PC-9 (cell line): ENCODE data around the gene SPTBN5.

Experiments
- EZH2 ChIP-seq: fragments of 200-600 bp; sonication (generic); IDR thresholded peaks from 2 replicates; pipeline ENCODE4 v1.8.0; 2017; ENCODE audit warnings: antibody characterized with exemption, low read depth
- TF ChIP-seq, protein P1 (sequence below): fragments of 200-600 bp; sonication (generic); conservative IDR thresholded peaks from 2 replicates; pipeline ENCODE4 v1.6.1; 2017; ENCODE audit warnings: mixed run types, antibody characterized with exemption, mild to moderate bottlenecking, moderate library complexity

DNA sequence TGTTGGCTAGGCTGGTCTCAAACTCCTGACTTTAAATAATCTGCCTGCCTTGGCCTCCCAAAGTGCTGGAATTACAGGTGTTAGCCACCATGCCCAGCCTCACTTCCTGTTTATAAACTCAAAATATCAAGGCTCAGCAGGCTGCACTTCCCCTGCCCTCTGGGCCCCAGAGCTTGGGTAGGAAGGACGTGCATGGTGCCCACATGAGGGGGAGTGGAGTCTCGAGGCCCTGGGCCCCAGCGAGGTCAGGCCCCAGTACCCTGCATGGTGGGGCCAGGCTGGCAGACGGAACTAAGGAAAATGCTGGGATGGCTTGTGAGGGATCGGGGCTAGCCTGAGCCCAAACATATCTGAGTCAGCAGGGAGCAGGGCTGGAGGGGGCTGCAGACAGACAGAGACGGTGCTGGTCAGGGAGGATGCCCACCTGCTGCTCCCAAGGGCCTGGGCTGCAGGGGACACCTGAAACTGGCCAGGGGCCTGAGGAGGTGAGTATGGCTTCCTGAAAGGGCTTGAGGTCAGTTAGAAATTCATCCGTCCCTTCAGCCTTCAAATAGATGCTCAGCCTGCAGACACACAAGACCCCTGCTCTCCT, 5.1 kb downstream of the SPTBN5 start:
- TF ChIP-seq, protein P1, sequence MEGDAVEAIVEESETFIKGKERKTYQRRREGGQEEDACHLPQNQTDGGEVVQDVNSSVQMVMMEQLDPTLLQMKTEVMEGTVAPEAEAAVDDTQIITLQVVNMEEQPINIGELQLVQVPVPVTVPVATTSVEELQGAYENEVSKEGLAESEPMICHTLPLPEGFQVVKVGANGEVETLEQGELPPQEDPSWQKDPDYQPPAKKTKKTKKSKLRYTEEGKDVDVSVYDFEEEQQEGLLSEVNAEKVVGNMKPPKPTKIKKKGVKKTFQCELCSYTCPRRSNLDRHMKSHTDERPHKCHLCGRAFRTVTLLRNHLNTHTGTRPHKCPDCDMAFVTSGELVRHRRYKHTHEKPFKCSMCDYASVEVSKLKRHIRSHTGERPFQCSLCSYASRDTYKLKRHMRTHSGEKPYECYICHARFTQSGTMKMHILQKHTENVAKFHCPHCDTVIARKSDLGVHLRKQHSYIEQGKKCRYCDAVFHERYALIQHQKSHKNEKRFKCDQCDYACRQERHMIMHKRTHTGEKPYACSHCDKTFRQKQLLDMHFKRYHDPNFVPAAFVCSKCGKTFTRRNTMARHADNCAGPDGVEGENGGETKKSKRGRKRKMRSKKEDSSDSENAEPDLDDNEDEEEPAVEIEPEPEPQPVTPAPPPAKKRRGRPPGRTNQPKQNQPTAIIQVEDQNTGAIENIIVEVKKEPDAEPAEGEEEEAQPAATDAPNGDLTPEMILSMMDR, result no peak
- TF ChIP-seq EZH2, result no peak
